Measurements from ENCODE around the gene ATXN7.

DNA sequence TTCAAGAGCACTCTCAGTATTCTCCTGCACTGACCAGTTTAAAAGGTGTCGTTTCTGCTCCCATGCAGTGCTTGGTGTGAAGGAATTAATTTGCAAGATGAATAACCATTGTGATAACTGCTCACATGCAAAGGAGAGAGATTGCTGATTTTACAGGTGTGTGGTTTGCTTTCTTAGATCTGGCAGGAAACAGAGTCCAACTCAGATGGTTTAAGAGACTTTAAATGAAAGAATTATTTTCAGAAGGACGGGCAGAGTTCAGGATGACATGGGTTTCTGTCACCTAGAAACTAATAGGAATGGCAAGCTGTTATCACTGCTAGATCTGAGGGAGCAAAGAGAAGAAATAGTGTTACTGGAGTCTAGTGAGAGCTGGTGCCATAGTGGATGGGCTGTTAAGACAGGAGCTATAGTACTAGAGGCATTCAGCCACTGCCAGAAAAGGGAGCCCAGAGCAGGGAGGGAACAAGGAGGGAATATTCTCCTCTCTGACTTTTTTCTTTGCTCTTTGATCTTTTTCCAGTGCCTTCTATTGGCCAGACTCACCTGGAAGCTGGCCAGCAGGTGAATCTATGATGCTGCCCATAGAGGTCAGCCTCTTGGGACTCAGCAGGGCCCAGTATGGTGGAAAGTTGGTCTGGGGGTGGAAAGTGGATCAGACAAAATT is 14.9 kb downstream of the ATXN7 start:
- TF ChIP-seq, protein P1, sequence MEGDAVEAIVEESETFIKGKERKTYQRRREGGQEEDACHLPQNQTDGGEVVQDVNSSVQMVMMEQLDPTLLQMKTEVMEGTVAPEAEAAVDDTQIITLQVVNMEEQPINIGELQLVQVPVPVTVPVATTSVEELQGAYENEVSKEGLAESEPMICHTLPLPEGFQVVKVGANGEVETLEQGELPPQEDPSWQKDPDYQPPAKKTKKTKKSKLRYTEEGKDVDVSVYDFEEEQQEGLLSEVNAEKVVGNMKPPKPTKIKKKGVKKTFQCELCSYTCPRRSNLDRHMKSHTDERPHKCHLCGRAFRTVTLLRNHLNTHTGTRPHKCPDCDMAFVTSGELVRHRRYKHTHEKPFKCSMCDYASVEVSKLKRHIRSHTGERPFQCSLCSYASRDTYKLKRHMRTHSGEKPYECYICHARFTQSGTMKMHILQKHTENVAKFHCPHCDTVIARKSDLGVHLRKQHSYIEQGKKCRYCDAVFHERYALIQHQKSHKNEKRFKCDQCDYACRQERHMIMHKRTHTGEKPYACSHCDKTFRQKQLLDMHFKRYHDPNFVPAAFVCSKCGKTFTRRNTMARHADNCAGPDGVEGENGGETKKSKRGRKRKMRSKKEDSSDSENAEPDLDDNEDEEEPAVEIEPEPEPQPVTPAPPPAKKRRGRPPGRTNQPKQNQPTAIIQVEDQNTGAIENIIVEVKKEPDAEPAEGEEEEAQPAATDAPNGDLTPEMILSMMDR (conservative IDR thresholded peaks at IDR 0.05 in 1 of 2, IDR thresholded peaks at IDR 0.05 in 1 of 2; ENCODE audit: extremely low read depth in 1 of 2, insufficient read depth in 1 of 2, low read depth in 1 of 2, low read length in 2 of 2) = no peak
- no peak for TF ChIP-seq EZH2 (IDR thresholded peaks at IDR 0.05; ENCODE audit: borderline replicate concordance, low read length)

Measured in mammary epithelial cell (primary cell).